HepG2 (cell line): ENCODE measurements around the gene HDAC4. TPM values are rescaled to one million over a fixed set of nuclear protein-coding genes. Genes with fewer than 3 reads are reported as not detected.

Experiments used
- ATAC-seq: fragments of 200-7000 bp; cut with Tn5 transposase; 3 replicates; pipeline ENCODE4 v1.9.1; 2020; ENCODE audit warnings: mild to moderate bottlenecking, moderate library complexity
- BruUV-seq: library from RNA; stranded (reverse); fragments of 400-500 nt; replicated peaks from 2 replicates; lab custom pipeline; 2021; lab: Mats Ljungman, UMichigan
- CTCF ChIA-PET: fragments of 300-600 bp; formaldehyde crosslinking; extraction: SDS; loops from one replicate; lab custom pipeline; 2021; ENCODE audit warnings: low total read pairs, inconsistent platforms, low intra/inter-chr PET ratio; lab: Yijun Ruan, JAX
- POLR2A ChIA-PET: fragments of 350-600 bp; sonication (Branson Sonifier 250); formaldehyde crosslinking; loops from one replicate; lab custom pipeline; 2020; ENCODE audit warnings: antibody characterized with exemption, inconsistent platforms; lab: Yijun Ruan, JAX
- DNase-seq: peaks from one replicate; pipeline ENCODE4 v3.0.0-alpha.2; 2015; ENCODE audit warnings: low spot score
- FAIRE-seq: peaks from 3 replicates; lab custom pipeline; 2011; peaks lifted over from hg19 to GRCh38; lab: Jason Lieb, UNC
- H2AFZ ChIP-seq: one replicate; pipeline ENCODE4 v1.6.1; 2011; ENCODE audit warnings: low read length, inconsistent platforms
- H3K27ac ChIP-seq: fragments of 300-600 bp; 3 replicates; pipeline ENCODE4 v1.8.0; 2011; ENCODE audit warnings: mixed run types, mild to moderate bottlenecking, mixed read lengths, low read length, inconsistent platforms; ENCODE audit not compliant: insufficient read depth; ENCODE audit errors: extremely low read length
- H3K27me3 ChIP-seq, 2 experiments: fragments of 200-600 bp in 1 of 2; 2 replicates in 1 of 2; 3 replicates in 1 of 2; pipeline versions ENCODE4 v1.6.0 to v1.8.0; 2011; ENCODE audit warnings: low read length in 2 of 2, mild to moderate bottlenecking in 2 of 2, moderate library complexity in 2 of 2, inconsistent platforms in 1 of 2; ENCODE audit not compliant: insufficient read depth in 2 of 2, control insufficient read depth in 1 of 2
- H3K36me3 ChIP-seq, 2 experiments: fragments of 200-600 bp in 1 of 2; replicated peaks in 1 of 2; 2 replicates in 1 of 2; 3 replicates in 1 of 2; pipeline versions ENCODE4 v1.5.1 to v1.8.0; 2011; ENCODE audit warnings: low read length in 2 of 2, inconsistent platforms in 1 of 2; ENCODE audit not compliant: insufficient read depth in 2 of 2, control insufficient read depth in 1 of 2
- H3K4me1 ChIP-seq: 2 replicates; pipeline ENCODE4 v1.5.1; 2012; ENCODE audit warnings: low read length, inconsistent platforms; ENCODE audit not compliant: insufficient read depth
- H3K4me2 ChIP-seq: 2 replicates; pipeline ENCODE4 v1.6.0; 2011; ENCODE audit warnings: low read depth, low read length, inconsistent platforms
- H3K4me3 ChIP-seq, 3 experiments: fragments of 200-600 bp in 1 of 3; sonication (generic), shearing (Covaris generic) in 1 of 3; replicated peaks in 1 of 3; 2 replicates each; pipeline ENCODE4 v1.5.1; 2011 to 2016; ENCODE audit warnings: low read length in 3 of 3, inconsistent platforms in 2 of 3, low read depth in 2 of 3, mild to moderate bottlenecking in 2 of 3, control low read depth in 1 of 3, mixed read lengths in 1 of 3; ENCODE audit not compliant: insufficient read depth in 1 of 3
- H3K79me2 ChIP-seq: one replicate; pipeline ENCODE4 v1.6.1; 2011; ENCODE audit warnings: low read length, inconsistent platforms; ENCODE audit not compliant: insufficient read depth
- H3K9ac ChIP-seq: 2 replicates; pipeline ENCODE4 v1.6.0; 2011; ENCODE audit warnings: mild to moderate bottlenecking, low read depth, low read length, inconsistent platforms; ENCODE audit not compliant: insufficient read depth
- H3K9me3 ChIP-seq: 2 replicates; pipeline ENCODE4 v1.5.1; 2012; ENCODE audit warnings: mild to moderate bottlenecking, low read length
- H4K20me1 ChIP-seq: 2 replicates; pipeline ENCODE4 v1.6.0; 2011; ENCODE audit warnings: inconsistent platforms, mild to moderate bottlenecking, low read length, moderate library complexity; ENCODE audit not compliant: insufficient read depth
- FOXA1 ChIP-seq, 2 experiments: fragments of 450-650 bp in 1 of 2; sonication (generic) in 1 of 2; formaldehyde crosslinking in 1 of 2; IDR thresholded peaks; 2 replicates each; pipeline versions ENCODE4 v1.4.0 to v1.6.1; 2016 to 2020; ENCODE audit warnings: missing genetic modification reagents in 1 of 2
- ZNF720 ChIP-seq: sonication (generic); formaldehyde crosslinking; IDR thresholded peaks from 2 replicates; pipeline ENCODE4 v1.4.0; 2020; ENCODE audit warnings: missing genetic modification reagents
- WGBS: methylation state at CpG from one replicate; pipeline ENCODE4 v1.1.6; 2017; ENCODE audit warnings: low lambda C conversion rate; 5-methylcytosine and 5-hydroxymethylcytosine counted together
- in situ Hi-C: cut with HindIII; loops from 2 replicates; pipeline ENCODE4 v1.10.0; 2017; ENCODE audit warnings: low pct_unique_long_range_greater_than_20kb; ENCODE audit not compliant: extremely low pct_ligation_motif_present
- intact Hi-C: fragments of 100-400 bp; cut with micrococcal nuclease; formaldehyde crosslinking; loops from one replicate; pipeline ENCODE4 v1.10.0; 2022; ENCODE audit not compliant: unreplicated experiment
- polyA plus RNA-seq, 8 experiments: library from polyadenylated mRNA; depleted of rRNA in 3 of 8; stranded (reverse) in 7 of 8; unstranded in 1 of 8; fragments of >200 nt; fragmentation: Illumina TruSeq in 4 of 8; extraction: Trizol in 4 of 8; gene quantifications; 2 replicates each; pipeline versions ENCODE4 v1.2.1 to v1.2.3, GENCODE V29; 2011 to 2016; ENCODE audit warnings: low read depth in 4 of 8, missing spikeins in 1 of 8, mixed read lengths in 1 of 8; ENCODE audit not compliant: insufficient read depth in 1 of 8
- total RNA-seq, 5 experiments: library from RNA; depleted of rRNA; stranded (reverse); fragments of >200 nt; fragmentation: Illumina TruSeq; extraction: Trizol; gene quantifications; 2 replicates each; pipeline ENCODE4 v1.2.3, GENCODE V29; 2016; ENCODE audit warnings: low read depth in 1 of 5
- TF ChIP-seq, protein P1 (sequence below): sonication (generic); formaldehyde crosslinking; IDR thresholded peaks from 2 replicates; pipeline ENCODE4 v1.5.1; 2020; ENCODE audit warnings: missing genetic modification reagents, mild to moderate bottlenecking, borderline replicate concordance
- TF ChIP-seq, protein P2 (sequence below): sonication (generic); formaldehyde crosslinking; IDR thresholded peaks from one replicate; pipeline ENCODE4 v1.5.1; 2020; ENCODE audit warnings: mild to moderate bottlenecking, missing genetic modification reagents; ENCODE audit errors: not compliant biosample characterization
- TF ChIP-seq, protein P3 (sequence below): sonication (generic); formaldehyde crosslinking; IDR thresholded peaks from 2 replicates; pipeline ENCODE4 v1.4.0; 2020; ENCODE audit warnings: mild to moderate bottlenecking, missing genetic modification reagents

The HDAC4 gene
- total and polyA plus RNA-seq, 2 of the 13 experiments (the other 11 are each of a cell fraction or from before 2014, with no cell fraction given): 10.1 to 11.5 TPM

DNA sequence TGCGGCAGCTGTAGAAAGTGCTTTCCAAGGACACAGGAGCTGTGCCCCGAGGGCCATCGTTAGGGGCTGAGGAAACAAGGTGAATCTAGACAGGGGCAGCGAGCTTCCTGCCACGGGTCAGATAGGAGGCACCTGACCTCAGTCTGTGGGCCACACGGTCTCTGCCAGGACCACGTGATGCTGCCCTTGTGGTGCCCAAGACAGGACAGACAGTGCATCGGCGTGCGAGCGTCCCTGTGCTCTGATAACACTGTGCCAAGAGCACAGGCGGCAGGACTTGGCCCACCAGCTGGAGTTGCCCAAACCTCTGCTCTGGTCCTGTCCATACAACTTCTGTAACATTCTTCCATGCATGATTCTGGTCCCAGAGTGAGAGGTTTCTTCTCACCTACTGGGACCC lies 327.6 kb downstream of the HDAC4 start:
- Histone ChIP-seq H2AFZ (no peak overlapping the region), H4K20me1 (no peaks in the 10 kb centered on the region), H3K27me3 (no peaks in the 10 kb centered on the region), H3K4me2 (no peak overlapping the region), H3K27ac (no peak overlapping the region), H3K9me3 (no peaks in the 10 kb centered on the region), H3K79me2 (no peaks in the 10 kb centered on the region), H3K36me3 (peaks cover 3 to 12% of the 10 kb centered on the region in 2 experiments; a peak in 4 of 5 replicates), H3K9ac (no peak overlapping the region), H3K4me3 (no peak overlapping the region), H3K4me1 (no peaks in the 10 kb centered on the region)
- in situ Hi-C loops: no loop called here
- no peak for DNase-seq
- no peak for FAIRE-seq
- intact Hi-C loops: no loop called here
- ATAC-seq: no peak
- ChIA-PET POLR2A (no interaction called here), CTCF (no interaction called here)
- BruUV-seq: no TSS peak
- 91% methylated on average over 8 of the region's 12 CpGs for WGBS
- TF ChIP-seq, protein P1, sequence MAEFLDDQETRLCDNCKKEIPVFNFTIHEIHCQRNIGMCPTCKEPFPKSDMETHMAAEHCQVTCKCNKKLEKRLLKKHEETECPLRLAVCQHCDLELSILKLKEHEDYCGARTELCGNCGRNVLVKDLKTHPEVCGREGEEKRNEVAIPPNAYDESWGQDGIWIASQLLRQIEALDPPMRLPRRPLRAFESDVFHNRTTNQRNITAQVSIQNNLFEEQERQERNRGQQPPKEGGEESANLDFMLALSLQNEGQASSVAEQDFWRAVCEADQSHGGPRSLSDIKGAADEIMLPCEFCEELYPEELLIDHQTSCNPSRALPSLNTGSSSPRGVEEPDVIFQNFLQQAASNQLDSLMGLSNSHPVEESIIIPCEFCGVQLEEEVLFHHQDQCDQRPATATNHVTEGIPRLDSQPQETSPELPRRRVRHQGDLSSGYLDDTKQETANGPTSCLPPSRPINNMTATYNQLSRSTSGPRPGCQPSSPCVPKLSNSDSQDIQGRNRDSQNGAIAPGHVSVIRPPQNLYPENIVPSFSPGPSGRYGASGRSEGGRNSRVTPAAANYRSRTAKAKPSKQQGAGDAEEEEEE: no peak
- TF ChIP-seq, protein P2, sequence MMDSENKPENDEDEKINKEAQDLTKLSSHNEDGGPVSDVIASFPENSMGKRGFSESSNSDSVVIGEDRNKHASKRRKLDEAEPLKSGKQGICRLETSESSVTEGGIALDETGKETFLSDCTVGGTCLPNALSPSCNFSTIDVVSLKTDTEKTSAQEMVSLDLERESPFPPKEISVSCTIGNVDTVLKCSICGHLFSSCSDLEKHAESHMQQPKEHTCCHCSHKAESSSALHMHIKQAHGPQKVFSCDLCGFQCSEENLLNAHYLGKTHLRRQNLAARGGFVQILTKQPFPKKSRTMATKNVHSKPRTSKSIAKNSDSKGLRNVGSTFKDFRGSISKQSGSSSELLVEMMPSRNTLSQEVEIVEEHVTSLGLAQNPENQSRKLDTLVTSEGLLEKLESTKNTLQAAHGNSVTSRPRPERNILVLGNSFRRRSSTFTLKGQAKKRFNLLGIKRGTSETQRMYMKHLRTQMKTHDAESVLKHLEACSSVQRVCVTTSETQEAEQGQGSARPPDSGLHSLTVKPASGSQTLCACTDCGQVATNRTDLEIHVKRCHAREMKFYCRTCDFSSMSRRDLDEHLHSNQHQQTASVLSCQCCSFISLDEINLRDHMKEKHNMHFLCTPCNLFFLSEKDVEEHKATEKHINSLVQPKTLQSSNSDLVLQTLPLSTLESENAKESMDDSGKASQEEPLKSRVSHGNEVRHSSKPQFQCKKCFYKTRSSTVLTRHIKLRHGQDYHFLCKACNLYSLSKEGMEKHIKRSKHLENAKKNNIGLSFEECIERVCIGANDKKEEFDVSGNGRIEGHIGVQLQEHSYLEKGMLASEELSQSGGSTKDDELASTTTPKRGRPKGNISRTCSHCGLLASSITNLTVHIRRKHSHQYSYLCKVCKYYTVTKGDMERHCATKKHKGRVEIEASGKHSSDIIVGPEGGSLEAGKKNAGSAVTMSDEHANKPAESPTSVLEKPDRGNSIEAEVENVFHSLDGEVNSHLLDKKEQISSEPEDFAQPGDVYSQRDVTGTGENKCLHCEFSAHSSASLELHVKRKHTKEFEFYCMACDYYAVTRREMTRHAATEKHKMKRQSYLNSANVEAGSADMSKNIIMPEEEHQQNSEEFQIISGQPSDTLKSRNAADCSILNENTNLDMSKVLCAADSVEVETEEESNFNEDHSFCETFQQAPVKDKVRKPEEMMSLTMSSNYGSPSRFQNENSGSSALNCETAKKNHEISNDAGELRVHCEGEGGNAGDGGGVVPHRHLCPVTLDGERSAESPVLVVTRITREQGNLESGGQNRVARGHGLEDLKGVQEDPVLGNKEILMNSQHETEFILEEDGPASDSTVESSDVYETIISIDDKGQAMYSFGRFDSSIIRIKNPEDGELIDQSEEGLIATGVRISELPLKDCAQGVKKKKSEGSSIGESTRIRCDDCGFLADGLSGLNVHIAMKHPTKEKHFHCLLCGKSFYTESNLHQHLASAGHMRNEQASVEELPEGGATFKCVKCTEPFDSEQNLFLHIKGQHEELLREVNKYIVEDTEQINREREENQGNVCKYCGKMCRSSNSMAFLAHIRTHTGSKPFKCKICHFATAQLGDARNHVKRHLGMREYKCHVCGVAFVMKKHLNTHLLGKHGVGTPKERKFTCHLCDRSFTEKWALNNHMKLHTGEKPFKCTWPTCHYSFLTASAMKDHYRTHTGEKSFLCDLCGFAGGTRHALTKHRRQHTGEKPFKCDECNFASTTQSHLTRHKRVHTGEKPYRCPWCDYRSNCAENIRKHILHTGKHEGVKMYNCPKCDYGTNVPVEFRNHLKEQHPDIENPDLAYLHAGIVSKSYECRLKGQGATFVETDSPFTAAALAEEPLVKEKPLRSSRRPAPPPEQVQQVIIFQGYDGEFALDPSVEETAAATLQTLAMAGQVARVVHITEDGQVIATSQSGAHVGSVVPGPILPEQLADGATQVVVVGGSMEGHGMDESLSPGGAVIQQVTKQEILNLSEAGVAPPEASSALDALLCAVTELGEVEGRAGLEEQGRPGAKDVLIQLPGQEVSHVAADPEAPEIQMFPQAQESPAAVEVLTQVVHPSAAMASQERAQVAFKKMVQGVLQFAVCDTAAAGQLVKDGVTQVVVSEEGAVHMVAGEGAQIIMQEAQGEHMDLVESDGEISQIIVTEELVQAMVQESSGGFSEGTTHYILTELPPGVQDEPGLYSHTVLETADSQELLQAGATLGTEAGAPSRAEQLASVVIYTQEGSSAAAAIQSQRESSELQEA (CRISPR knock-in tag): no peak
- no peak for TF ChIP-seq FOXA1 (IDR thresholded peaks at IDR 0.05)
- no peak for TF ChIP-seq FOXA1 (CRISPR knock-in tag; IDR thresholded peaks at IDR 0.05)
- TF ChIP-seq, protein P3, sequence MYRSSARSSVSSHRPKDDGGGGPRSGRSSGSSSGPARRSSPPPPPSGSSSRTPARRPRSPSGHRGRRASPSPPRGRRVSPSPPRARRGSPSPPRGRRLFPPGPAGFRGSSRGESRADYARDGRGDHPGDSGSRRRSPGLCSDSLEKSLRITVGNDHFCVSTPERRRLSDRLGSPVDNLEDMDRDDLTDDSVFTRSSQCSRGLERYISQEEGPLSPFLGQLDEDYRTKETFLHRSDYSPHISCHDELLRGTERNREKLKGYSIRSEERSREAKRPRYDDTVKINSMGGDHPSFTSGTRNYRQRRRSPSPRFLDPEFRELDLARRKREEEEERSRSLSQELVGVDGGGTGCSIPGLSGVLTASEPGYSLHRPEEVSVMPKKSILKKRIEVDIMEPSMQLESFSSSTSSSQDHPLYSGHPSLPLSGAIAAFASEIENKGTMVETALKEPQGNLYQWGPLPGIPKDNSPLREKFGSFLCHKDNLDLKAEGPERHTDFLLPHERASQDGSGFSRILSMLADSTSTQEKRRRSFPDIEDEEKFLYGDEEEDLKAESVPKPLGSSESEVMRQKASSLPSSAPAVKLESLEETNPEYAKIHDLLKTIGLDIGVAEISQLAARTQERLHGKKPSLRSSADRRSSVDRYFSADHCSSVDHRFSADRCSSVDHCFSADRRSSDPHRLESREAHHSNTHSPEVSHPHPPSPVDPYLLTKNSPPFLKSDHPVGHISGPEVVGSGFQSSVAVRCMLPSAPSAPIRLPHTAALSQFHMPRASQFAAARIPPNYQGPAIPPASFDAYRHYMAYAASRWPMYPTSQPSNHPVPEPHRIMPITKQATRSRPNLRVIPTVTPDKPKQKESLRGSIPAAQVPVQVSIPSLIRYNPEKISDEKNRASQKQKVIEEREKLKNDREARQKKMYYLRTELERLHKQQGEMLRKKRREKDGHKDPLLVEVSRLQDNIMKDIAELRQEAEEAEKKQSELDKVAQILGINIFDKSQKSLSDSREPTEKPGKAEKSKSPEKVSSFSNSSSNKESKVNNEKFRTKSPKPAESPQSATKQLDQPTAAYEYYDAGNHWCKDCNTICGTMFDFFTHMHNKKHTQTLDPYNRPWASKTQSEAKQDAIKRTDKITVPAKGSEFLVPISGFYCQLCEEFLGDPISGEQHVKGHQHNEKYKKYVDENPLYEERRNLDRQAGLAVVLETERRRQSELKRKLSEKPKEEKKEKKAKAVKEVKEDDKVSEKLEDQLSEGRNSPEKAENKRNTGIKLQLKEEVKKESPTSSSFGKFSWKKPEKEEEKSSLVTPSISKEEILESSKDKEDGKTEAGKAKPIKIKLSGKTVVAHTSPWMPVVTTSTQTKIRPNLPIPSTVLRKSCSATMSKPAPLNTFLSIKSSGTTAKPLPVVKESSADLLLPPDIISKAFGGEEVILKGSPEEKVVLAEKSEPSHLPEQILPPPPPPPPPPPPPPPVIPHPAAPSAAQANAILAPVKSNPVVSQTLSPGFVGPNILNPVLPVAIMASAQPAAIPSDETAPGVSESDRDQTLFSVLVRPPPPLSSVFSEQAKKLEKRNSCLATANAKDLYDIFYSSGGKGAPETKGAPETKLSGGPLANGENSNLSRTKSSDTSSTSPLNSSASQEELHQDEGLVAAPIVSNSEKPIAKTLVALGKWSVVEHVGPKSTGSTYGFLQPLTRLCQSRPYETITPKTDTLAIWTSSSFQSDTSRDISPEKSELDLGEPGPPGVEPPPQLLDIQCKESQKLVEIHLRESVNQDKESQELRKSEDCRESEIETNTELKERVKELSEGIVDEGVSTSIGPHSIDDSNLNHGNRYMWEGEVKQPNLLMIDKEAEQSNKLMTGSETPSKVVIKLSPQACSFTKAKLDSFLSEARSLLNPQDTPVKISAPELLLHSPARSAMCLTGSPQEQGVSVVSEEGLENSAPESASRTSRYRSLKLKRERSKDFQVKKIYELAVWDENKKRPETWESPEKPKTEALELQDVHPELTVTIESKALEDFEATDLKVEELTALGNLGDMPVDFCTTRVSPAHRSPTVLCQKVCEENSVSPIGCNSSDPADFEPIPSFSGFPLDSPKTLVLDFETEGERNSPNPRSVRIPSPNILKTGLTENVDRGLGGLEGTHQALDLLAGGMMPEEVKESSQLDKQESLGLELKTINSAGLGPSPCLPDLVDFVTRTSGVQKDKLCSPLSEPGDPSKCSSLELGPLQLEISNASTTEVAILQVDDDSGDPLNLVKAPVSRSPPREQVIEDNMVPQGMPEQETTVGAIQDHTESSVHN (CRISPR knock-in tag): no peak
- no peak for TF ChIP-seq ZNF720 (CRISPR knock-in tag)
